ENCODE measurements around the gene GBX2.

The GBX2 gene

DNA sequence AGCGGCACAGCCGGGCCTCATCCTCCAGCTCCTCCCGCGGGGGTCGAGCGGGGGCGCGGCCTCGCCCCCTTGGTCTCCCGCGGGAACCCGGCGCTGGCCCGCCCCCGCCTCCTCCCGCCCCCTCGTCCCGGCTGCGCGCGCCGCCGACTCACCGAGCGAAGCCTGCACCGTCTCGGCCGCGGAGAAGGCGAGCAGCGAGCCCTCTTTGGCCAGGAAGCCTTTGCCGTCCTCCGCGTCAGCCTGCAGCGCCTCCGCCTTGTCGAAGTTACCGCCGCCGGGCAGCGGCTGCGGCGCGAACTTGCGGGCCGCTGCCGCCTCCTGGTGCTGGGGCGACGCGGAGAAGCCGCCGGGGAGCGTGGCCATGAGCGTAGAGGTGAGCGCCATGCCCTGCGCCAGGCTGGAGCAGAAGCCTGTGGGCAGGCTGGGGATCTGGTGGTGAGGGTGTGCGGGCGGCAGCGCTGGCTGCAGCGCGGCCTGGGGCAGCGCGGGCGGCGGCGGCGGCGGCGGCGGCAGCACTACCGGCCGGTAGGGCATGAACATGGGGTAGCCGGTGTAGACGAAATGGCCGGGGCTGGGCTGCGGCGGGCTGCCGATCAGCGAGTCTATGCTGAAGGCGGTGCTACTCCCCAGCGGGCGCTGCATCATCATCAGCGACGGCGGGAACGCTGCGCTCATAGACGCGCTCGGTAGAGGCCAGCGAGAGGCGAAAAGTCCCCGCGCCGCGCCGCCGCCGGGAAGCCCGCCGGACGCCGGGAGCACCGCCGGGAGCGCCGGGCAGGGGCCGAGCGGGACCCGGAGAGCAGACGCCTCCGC, 683 bp downstream of the GBX2 start:
- DNase-seq (ENCODE audit: low read depth, low spot score), result no peak

GRCh38 chr2:236166796-236167296, 1.3 kb downstream of the GBX2 start:
- no peak for DNase-seq (ENCODE audit: low read depth, low spot score)

- no peak for DNase-seq (ENCODE audit: low read depth, low spot score)
These were observed 2.1 kb downstream of the GBX2 start for GRCh38 chr2:236165842-236166795.

DNA sequence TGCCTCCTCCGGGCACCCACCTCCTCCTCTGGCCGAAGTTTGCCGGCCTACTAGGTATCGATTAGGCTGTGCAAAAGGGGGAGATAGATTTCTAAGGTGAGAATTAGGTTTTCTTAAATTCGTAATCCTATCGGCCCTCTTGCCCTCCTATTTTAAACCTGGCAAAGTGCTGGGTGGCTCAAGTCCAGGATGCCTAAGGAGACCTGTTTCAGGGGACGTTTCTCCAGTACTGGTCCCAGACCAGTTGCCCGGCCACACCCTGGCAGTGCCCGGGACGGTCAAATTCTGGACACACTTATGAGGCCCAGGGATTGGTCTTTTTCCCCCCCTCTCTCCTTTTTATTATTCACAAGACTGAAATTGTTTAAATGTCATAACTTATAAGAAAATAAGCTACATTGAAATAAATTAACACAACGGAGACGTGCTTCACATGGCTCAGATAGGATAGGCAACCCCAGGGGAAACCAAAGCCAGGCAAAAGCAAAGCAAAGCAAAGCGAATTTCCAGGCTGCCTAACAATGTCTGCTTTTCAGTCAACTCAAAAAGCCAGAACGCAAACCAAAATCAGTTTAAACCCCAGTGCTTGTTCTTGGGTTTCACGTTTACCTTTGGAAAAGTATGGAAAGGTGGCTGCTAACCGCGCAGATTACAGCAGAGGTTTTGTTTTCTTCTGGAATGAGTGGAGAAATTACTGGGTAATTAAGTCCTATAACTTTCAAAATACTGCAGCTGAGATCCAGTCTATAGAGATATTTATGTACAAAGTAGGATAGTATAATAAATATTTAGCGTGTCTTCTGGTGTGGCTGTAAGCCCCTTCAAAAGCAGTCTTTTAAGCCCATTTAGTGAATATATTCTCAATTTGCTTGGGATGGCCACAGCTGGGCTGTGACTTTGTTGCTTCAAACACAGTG, 3.0 kb downstream of the GBX2 start:
- DNase-seq (ENCODE audit: low read depth, low spot score), result no peak

GRCh38 chr2:236164201-236164924, 3.8 kb downstream of the GBX2 start:
- DNase-seq (ENCODE audit: low read depth, low spot score), result no peak

DNA sequence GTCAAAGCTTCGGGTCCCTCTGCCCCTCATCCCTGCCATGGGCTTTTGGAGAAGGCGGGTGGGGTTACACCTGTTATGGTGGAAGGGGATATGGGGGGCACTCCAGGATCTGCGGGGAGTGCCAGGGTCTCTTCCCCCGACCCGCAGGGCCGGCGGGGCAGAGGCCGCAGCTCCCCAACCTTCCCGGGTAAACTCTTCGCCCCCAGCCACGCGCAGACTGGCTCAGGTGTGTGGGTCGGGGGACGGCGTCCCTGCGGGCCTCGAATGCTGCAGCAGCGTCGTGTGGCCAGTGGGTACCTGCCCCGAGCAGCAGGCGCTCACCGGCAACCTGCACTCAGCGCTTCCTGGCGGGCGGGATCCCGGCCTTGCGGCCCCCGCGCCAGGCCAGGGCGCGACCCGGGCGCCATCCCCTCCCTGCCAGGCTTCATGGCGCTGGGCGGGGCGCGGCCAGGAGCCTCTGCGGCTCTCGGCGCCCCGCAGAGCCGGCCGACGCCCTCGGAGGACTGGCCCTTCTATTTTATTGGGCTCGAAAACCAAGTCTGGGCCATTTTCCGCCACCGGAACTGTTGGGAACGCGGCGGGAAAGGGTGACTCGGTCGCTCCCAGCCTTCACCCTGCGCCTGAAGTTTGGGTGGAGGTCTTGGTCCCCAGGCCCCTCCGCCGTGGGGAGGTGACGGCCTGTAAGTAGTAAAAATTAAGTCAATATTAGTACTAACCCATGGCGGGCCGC, 4.5 kb downstream of the GBX2 start:
- no peak for DNase-seq (ENCODE audit: low read depth, low spot score)

DNA sequence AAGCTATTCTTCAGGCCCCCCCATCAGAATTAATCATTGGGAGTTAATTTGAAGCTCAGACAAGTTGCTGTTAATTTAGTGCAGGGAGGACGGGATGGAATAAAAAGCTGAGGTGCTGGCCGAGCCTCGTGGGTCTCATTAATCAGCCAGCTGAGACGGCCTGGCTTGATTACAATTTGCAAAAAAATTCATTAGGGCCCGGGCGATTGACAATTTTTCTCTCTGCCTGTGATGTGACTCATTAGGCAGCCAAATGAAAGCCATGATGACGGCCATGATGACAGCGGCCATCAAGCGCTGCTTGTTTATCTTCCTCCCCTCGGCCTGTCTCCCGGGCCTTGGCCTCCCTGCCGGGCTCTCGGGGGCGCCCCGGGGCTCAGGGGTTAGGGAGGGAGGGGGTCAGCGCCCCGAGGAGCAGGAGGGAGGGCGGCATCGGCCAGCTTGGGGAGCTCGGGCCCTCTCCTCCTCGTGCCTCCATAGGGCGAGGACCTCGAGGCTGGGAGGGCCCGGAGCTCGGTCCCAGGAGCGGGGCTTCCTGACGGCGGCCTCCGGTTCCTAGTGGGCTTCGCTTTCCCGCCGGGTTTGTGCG, 5.2 kb downstream of the GBX2 start:
- DNase-seq (ENCODE audit: low read depth, low spot score), result no peak

- no peak for DNase-seq (ENCODE audit: low read depth, low spot score)
These were observed 5.9 kb downstream of the GBX2 start for GRCh38 chr2:236162031-236162845.

DNA sequence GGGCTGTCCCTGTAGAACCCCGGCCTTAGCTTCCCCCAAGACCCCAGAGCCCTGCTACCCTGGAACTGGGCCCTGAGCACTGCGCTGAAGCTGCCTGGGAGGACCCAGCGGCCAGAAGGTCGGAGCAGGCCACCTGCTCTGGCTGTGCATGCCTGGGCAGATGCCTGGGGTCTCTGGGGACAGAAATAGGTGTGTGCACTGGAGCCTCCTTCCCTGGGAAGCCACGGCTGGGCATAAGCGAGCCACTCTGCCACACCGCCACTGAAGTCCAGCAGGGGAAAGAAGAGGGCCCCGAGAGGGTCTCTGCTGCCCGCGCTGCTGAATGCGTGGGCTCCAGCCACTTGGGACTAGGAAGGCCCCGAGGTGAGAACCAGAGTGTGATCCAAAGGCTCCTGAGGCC, 6.7 kb downstream of the GBX2 start:
- no peak for DNase-seq (ENCODE audit: low read depth, low spot score)

DNA sequence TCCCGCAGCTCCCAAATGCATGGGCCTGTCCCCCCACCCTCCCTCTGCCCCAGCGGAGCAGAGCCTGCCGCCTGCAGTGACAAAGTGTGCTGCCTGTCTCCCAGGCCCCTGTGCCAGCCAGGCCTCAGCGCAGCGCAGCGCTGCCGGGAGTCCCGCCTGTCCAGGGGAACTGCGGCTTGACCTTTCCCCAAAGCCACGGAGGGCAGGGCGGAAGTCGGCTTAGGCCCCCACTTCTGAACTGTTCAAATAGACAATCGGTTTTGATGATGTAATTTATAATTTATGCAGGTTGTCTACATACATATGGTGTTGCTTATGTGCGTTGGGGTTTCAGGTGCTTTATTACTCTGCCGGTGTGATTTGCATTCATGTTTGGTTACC, 7.1 kb downstream of the GBX2 start:
- no peak for DNase-seq (ENCODE audit: low read depth, low spot score)

- no peak for DNase-seq (ENCODE audit: low read depth, low spot score)
These were observed 7.7 kb downstream of the GBX2 start for GRCh38 chr2:236160366-236161081.

DNA sequence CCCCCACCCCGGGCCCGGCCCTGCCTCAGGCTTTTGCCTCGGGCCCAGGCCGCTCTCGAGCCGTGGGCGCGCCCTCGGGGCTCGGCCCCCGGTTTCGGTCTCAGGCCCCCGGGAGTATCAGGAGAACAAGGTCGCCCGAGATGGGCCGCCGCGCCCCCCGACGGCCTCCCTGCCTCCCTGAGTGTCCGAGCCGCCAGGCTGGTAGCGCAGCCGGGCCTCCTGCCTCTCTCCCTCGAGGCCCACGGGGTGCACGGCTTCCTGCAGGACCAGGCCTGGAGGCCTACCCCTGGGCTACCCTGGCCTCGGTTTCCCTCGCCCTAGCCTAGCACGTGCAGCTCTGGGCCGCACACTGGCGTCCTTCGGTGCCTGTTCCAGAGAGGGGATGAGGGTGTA, 8.4 kb downstream of the GBX2 start:
- DNase-seq (ENCODE audit: low read depth, low spot score), result no peak

DNA sequence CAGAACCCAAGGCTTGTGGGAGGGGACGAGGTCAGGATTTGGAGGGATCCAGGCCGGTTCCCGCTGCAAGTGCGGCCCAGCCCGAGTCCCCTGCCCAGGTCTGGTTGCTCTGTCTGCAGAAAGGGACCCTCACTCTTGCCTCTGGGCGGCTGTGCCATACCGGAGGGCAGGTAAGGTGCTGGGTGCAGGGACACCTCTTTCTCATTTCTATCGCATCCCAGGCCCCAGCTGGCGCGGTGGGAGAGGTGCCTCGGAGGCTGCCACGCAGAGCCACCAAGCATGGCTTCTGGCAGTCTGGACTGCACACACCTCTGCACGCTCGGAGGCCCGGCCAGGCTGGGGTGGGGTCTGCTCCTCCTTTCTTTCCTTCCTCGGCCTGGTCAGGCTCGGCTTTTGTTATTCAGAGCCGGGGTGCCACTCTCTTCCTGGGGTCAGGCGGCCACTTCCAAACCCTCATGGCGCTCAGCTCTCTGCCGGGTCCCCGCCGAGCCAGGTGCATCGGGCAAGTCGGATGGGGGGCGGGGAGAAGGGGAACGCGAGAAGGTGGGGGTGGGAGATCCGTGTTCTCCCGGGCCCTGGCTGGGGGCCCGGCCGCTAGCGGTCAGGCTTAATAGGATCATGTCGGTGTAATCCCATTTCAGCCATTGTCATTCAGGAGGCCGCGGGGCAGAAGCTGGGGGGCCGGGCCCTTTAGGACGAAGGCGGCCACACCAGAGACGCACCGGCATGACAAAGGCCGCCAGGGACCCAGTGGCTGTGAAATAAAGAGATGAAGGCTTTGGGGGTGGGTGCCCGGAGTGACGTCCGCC, 9.0 kb downstream of the GBX2 start:
- no peak for DNase-seq (ENCODE audit: low read depth, low spot score)

GRCh38 chr2:236157815-236158498, 10.2 kb downstream of the GBX2 start:
- no peak for DNase-seq (ENCODE audit: low read depth, low spot score)

GRCh38 chr2:236157366-236157765, 10.8 kb downstream of the GBX2 start:
- DNase-seq (ENCODE audit: low read depth, low spot score), result no peak

DNA sequence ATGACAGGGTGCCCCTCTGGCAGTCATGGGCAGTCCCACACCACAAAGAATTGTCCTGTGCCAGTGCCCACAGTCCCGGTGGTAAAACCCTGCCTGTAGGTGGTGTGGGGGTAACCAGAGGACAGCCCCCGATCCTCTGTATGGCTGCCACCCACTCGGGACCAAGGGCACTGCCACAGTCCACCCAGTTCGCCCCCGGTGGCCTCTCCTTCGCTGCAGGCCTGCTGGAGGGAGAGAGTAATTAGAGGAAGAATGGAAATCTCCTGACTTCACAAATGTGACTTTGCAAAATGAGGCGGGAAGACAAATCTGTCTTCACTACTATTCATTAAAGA, 11.4 kb downstream of the GBX2 start:
- DNase-seq (ENCODE audit: low read depth, low spot score), result no peak
